Measurements from ENCODE around the gene UTRN.

Gene UTRN

DNA sequence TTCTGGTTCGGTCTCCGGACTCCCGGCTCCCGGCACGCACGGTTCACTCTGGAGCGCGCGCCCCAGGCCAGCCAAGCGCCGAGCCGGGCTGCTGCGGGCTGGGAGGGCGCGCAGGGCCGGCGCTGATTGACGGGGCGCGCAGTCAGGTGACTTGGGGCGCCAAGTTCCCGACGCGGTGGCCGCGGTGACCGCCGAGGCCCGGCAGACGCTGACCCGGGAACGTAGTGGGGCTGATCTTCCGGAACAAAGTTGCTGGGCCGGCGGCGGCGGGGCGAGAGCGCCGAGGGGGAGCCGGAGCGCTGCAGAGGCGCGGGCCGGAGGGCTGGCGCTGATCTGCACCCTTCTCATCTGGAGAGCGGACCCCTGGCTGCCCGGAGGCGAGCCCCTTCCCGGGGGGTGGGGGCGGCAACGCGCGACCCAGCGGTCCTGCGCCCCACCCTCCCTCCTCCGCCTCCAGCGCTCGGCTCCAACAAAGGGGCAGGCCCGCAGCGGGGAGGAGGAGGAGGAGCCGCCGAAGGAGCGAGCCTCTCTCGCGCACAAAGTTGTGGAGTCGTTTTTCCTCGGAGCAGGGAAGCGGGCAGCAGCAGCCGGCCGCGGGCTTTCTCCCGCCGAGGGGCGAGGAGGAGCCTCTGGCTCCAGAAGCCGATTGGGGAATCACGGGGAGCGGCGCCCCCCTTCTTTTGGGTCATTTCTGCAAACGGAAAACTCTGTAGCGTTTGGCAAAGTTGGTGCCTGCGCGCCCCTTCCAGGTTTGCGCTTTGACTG lies at the start of gene UTRN:
TSS of gene UTRN (plus strand) at position 553 of the 765 bp plus-strand sequence. CDS start 6,494 bp downstream, outside the sequence.
- DNase-seq (ENCODE audit: low spot score) = peak; percentile 72

DNA sequence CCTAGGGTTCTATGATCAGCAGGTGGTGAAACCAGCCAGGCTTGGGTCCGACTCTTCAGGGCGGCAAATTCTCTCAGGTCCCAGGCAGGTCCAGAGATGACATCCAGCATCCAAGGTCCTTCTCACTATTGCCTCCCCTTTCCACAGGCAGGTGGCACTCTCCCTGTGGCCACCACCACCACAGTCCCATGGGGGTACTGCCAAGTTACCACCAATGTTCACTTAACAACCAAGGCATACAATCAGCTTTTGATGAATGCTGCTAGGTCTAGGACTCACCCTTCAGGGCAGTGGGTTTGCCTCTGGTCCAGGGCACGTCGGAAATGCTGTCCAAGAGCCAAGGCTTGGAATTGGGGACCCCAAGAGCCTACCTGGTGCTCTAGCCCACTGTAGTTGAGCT lies 40.4 kb upstream of the UTRN start:
- DNase-seq (ENCODE audit: low spot score) = no peak

DNA sequence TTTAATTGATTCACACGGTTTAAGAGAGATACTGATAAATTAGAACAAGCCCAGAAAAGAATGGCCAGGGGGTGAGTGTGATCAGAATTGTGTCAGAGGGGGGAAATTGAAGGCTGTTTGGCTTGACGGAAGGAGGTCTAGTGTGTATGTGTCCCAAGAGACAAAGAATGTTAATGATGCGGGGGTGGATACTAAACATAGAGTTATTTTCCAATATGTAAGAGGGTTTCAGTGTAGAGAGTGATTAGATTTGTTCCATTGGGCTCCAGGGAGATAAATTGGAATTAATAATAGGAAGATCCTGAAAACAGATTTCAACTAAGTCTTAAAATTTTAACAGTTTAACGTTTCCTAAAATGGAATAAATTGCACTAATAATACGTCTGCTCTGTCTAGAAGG lies 38.1 kb upstream of the UTRN start:
- DNase-seq (ENCODE audit: low spot score) = no peak

DNA sequence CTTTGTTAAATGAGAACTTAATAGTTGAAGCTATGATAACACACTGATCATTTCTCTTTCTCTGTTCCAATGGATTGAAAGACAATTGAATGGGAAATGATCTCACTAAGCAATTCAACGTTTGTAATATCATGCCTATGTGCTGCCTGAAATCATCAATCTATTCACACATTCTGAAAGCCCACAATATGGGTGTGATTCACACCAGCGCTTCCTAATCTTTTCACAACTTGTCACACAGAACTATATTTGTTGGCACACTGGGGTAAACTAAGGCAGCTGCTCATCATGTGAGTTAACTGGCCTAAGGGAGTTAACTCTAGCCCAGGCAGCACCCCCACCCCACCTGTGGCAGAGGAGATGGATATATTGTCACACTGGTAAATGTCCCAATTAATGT lies 37.1 kb upstream of the UTRN start:
- no peak for DNase-seq (ENCODE audit: low spot score)

DNA sequence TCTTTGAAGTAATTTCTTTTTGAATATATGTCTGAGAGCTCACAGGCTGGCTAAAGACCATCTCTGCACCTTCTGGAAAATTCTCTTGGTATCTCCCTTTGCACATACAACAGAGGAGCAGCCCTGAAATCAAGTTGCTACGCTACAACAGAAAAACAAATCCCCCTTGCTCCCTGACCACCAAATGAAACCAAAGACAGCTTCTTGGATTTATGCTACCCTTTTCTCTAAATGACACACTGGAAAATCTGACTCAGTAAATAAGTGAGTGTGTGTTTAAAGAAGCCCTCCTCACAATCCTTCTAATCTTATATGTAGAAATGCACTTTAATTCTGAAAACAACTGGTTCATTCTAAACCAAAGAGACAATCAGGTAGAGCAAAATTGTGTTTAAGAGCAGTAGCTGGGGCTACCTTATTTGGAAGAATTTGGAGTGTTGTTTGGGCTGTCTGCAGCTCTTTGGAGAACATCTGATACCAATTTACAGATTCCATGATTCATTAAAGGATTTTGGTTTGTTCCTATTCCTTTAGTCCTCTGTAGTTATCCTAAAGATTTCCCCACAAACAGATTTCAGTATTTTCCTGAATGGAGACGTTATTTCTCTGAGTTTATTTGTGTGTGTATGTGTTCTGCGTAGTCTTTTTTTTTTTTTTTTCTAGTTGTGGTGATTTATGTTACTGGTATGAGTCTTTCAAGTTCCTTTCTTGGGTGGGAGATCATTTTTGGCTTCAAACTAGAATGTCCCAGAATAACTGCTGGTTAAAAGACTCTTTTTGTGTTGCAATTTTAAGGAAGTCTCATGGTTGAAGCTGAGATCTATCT lies 36.4 kb upstream of the UTRN start:
- DNase-seq (ENCODE audit: low spot score) = no peak

DNA sequence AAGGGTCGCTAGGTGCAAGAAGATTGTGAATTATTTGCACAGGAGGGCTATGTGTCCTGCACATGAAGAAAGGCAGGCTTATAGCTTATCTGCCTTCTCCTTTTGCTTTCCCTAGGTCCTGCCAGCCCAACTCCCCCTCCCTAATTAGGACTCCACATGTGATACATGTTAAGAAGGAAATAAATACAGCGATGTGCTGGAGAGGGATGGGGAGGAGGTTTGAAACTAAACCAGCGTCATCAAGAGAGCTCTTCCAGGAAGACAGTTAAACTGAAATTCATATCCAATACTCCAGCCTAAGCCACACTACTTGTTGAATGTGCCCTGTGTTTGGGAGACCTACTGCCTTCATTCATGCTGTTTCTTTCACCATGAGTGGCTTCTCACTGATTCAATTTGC lies 34.9 kb upstream of the UTRN start:
- no peak for DNase-seq (ENCODE audit: low spot score)

DNA sequence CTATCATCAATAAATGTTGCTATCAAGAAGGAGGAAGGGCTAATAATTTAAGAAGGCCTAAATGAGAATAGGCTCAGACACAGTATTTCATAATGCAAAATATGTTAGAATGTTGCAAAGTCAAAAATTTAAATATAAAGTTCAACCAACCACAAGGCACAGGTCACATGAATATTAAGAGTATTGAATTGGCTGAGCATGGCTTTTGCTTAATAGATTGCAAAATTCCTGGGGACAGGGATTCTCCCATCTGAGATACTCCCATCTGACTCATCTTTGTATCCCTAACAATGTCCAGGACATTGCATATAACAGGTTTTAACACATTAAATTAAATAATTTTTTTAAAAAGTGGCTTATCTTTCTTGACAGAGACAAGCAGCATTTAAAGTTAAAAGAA lies 32.9 kb upstream of the UTRN start:
- DNase-seq (ENCODE audit: low spot score) = no peak

DNA sequence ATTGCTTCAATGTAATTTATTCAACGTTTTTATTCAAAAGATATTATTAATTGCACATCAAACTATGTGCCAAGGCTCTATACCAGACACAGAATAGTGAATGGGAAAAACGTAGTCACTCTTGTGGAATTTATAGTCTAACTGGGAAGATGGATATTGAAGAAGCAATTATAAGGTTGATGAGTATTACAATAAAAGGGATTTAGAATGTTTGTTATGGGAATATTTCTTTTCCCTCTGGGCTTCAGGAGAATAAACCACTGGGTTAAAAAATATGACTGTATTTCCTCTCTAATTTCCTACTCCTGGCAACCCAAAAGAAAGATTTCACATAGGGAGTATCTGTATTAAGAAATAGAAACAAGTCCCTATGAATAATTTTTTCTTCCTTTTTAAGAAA lies 25.1 kb upstream of the UTRN start:
- DNase-seq (ENCODE audit: low spot score) = no peak

DNA sequence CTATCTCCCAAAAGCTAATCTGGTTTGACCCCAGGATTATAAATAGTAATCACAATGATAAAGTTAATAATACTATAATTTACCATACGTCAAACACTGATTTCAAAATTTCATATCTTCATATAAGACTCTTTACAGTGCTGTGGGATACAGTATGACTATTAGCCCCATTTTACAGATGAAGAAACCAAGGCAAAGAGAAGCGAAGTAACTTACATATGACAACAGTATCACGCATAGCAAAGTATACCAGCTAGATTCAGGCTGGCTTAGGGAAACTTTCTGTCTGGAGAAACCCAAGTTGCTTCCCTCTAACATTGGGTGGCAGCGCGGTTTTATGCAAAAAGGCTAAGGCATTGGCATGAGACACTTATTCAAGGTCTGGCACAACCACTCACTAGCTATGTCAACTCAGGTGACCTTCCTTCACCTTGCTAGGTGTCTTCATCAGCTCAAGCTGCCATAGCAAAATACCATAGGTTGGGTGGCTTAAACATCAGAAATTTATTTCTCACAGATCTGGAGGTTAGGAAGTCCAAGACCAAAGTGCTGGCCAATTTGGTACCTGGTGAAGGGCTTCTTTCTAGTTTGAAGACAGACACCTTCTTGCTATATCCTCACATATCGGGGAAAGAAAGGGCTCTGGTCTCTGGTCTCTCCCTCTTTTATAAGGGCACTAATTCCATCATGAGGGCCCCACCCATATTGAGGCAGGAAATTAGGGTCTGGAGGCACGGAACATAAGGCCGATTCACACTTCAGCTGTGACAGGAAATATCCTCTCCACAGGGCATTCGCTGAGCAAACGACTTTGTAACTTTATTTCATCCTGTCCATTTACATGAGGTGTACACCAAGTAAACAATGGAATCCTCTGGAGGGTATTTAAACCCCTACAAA lies 22.4 kb upstream of the UTRN start:
- DNase-seq (ENCODE audit: low spot score) = no peak

DNA sequence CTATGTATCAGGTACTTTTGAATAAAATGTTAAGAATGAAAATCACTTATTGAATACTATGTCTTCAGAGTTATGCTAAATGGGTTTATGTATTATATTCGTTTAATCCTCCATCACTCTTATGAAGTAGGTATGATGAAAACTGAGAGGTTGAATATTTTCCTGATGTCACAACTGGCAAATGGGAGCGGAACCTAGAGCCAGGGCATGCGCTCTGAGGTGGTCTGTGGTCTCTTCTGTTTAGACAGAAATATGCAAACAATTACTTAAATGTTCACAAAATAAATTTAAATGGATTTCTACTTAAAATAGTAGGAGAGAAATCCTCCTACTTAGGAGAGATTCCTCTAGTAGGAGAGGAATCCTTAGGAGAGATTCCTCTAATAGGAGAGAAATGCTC lies 21.3 kb upstream of the UTRN start:
- no peak for DNase-seq (ENCODE audit: low spot score)

DNA sequence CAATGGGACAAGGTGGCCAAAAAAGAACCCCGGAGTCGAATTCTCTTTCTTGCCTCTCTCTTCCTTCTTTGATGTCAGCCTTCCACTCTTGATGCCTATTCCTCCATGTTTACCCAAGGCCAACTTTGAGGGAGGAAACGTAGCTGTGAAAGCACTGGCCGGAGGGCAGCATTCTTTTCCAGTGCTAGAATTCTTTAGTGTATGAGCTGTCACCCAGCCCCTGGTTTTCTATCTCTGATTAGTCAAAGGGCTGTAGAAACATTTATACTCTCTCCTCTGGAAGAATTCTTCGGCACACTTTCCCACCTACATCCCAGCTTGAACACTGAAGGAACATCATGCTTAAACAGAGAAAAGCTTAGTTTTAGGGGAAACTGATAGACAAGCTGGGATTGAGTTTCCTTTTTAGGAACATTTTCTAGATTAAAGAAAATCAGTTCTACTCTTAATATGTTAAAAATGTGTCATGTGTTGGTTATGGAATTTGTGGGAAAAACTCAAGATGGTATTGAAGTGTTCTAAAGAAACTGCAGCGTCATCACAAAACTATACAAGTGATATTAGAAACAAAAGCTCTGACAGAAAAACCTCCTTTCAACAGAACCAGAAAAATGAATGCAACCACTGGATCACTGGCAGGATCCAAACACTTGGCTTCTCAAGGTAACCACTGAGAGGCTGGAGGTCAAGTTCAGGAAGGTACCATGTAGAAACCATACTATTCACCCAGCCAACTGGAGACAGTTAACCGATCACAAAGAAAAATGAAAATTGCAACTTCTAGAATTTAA lies 20.7 kb upstream of the UTRN start:
- DNase-seq (ENCODE audit: low spot score) = peak; percentile 66

DNA sequence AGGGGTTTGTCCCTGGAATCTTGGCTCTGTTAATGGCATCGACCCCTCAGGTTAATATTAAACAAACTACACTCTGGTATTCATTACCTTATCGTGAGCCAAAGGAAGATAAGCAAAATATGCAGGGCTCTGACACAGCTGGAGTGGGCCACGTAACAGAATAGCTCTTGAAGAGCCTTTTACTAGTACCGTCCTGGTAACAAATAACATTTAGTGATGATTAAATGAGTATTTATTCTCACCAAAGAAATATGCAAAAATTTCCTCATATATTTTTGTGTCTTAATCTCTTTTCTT lies 20.1 kb upstream of the UTRN start:
- DNase-seq (ENCODE audit: low spot score) = no peak

DNA sequence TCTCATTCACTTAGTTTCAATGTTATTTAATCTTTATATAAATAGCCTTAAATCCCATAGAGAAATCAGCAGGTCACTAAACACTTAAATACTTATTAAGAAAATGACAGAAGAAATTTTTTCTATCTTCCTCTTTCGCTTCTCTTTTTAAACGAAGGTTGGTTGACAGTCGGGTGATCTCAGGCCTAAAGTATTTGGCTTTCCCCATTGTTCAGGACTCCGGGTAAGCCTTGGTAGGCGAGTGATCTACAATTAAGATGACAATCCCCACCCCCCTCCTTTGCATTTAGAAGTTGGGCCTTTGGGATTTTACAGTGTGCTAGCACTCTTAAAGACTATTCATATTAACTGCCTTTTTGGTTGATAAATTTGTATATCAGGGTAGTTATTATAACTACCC lies 19.7 kb upstream of the UTRN start:
- no peak for DNase-seq (ENCODE audit: low spot score)

DNA sequence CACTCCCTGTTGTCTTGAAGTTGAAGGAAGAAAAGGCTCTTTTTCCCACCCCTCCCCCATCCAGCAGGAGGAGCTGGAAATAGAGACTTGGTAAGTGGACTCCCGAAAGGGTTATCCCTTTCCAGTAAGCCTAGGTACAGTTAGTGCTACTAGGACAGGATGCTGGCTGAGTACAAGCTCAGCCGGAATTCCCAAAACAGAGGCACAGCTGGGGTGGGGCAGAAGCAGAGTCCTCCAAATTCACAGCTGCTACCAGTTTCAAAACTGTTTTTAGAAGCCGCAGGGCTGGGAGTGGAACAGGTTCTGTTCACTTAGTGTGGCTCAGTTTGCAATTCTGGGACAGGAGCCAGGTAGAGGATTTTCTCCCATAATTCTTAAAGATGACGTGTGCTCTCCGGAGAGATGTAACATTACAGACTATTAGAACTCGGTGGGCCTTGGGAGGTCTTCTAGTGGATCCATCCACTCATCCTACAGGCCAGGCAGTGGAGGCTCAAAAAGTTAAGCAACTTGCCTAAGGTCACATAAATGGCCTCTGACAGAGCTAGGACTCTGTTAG lies 19.0 kb upstream of the UTRN start:
- DNase-seq (ENCODE audit: low spot score) = no peak

DNA sequence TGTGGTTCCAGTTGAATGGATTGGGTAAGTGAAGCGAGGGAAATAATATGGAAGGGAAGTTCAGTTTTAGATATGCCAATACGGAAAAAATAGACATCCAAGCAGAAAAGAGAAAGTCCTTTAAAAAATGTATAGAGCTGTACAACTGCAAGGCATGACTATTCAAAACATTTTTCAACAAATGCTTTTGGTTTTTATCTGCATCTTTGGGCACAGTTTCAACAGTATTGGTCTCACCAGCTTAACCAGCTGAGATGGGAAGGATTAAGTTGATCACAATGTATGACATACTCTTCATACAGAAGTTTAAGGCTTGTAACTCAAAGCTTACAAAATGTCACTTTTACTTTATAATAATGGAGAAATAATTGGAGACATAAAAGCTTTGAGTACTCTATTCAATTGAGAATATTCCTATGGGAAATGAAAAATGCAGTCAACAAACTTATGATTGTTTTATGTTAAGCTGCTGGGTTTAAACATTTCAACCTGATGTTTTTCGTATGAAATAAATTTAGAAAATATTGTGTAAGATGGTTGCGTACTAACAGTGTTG lies 16.3 kb upstream of the UTRN start:
- no peak for DNase-seq (ENCODE audit: low spot score)

DNA sequence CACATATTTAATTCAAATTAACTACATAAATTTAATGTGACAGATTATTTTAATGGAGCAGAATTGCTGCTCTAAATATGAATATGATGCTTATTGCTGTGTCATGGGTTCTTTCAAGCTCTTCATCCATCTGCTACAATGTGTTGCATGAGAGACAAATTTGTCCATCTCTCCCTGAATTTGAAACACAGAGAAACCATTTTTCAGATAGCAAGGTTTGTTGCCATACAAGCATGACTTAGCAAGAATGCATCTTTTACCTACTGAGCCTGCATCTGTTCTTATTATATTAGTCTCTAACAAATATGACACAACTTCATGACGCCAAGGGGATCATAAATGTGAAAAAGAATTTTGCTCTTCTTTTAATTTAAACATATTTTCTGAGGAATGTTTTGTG lies 8.0 kb upstream of the UTRN start:
- no peak for DNase-seq (ENCODE audit: low spot score)

DNA sequence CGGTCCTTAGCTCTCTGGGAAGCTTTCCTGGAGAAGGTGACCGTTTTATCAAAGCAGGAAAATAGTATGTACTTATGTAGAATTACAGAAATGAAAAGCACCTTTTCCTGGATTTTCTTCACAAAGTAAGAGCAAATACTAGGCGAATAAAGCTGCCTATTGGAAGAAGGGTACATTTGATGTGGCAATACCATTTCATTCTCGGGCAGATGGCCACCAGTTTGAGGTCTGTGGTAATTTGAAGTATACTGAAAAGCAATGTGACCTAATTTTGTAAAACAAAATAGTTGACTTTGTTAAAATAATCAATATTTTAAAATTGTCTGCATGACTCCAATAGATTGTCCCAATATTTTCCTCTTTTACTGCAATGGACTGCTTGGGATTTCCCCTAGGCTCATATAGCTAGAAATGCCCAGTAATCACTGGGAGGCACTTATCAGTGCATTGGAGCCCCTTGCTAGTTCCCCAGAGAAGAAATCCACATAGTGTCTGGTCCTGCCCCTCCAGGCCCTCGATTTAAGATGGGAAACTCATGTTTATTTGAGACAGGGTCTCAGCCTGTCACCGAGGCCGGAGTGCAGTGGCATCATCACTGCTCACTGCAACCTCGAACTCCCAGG lies 7.4 kb upstream of the UTRN start:
- DNase-seq (ENCODE audit: low spot score) = no peak

DNA sequence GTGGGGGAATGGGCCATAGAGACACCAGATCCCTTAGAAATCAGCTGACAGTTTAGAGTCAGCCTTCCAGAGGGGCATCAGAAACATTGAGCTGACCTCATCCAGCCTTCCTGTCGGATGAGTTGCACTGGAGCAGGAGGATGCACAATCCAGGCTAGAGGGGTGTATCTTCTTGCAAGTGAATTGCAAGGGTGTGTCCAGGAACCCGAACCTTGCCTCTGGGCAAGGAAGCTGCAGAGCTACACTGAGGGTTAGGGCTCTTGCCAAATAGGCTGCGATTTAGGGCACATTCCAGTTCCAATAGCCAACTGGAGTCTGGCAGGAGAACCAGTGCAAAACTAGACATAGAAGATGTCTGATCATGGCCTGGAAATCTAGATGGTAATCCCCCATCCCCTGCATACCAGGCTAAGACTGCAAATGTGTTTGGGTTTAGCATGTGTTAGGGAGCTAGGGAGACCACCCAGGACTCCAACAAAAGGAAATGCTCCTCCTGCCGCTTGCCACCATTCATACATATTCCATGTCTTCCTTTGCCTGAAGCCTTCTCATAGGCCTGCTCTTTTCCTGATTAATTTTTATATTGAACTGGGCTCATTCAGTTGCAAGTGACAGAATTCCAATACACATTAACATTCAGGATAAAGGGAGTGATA lies 6.3 kb upstream of the UTRN start:
- DNase-seq (ENCODE audit: low spot score) = no peak

DNA sequence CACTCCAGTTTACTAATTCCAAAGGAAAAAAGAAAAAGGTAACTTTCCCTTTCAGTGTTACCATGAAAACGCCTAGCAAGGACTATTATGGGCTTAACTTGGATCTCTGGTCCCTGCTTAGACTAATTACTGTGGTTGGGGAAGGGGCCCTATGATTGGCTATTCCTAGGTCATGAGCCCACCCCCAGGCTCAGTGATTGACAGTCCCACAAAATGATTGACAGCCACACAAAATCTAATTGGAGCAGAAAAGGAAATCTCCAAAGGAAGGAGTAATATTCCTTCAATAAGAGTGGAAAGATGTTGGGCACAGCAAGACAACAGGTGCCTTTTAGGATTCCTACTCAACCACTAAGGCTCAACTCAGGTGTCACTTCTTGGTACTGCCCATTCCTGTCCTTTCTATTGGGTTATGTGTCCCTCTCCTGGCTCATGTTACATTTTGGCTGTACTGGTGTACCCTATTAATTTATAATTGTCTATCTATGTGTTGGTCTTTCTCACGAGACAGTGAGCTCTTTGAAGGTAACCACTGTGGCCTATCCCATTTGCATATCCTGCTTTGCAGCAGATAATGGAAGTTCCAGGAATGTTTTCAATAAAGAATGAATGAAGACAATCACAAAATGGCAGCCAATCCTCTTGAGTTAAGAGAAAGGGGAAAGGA lies 5.5 kb upstream of the UTRN start:
- no peak for DNase-seq (ENCODE audit: low spot score)
